EH (cell line): Measurements from ENCODE around the gene ASPG.

ENCODE experiments used
- DNase-seq: peaks from one replicate; pipeline ENCODE4 v3.0.0-alpha.2; 2015; ENCODE audit warnings: low read depth

The ASPG gene

DNA sequence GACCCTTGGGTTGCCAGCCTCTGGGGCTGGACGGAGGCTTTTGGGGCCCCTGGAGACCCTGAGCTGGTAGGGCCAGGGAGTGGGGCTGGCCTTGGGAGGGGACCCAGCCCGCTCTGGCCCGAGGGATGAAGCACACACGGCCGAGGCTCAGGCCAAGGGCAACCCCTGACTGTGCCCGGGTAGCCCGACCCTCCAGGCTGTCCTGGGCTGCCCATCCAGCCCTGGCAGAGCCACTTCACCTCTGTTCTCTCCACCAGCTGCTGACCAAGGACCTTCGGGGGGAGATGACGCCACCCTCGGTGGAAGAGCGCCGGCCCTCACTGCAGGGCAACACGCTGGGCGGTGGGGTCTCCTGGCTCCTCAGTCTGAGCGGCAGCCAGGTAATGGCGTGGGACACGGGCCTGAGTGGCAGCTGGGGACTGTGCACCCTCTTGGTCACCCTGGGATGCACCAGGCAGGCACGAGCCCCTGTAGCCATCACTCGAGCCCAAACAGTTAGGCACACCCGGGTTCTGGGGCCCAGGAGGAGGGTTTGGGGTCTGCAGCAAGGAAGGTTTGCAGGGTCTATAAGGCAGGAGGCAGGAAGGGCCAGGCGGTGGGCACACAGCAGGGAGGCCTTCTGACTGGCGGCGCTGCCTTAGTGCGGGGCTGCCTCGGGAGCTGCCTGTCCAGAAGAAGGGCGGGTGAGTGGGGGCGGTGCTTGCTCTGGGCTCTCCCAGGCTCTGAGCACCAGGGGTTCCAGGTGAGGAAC is 19.7 kb downstream of the ASPG start:
- DNase-seq: no peak

DNA sequence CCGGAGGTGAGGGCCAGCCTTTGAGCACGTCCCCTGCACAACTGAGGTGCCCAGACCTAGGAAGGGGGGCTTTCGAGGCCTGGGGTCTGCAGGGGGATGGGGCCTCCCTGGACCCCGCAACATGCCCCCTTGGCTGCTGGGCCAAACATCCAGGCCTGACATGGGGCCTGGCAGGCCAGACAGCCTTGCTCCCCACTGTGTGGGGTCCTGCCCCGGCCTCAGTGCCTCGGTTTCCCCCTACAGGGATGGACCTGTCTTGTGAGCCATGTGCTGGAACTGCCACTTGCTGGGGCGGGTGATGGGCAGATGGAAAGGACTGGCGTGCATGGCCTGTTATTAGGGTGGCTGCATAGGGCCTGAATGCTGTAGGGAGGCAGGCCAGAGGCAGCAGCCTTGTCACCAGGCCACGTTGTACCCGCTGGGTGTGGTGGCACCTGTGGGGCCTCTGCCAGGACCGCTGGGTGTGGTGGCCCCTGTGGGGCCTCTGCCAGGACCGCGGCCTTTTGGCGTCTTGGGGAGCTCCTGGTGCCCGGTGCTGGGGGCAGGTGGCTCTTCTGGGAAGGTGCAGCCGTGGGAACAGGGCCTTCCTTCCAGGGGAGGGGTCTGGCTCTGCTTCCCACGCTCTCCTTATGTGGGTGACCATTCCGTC is 20.4 kb downstream of the ASPG start:
- no peak for DNase-seq

DNA sequence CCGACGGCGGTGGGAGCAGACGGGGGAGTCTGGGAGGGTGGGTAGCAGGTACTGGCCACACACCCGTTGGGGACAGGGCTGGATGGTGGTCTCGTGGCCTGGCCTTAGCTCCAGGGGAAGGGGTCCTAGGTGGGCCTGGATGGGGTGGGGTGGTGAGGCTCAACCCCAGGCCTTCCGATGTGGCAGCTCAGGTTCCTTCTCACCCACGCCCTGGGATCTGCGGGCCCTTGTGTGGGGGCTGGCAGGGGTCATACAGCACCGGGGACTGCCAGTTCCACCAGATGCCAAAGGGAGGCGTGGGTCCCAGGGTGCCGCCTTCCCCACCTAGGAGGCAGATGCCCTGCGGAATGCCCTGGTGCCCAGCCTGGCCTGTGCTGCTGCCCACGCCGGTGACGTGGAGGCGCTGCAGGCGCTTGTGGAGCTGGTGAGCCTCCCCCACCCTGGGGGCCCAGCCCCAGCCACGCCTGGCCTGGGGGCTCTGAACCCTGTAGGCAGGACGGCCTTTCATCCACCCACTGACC is 21.0 kb downstream of the ASPG start:
- DNase-seq: no peak

DNA sequence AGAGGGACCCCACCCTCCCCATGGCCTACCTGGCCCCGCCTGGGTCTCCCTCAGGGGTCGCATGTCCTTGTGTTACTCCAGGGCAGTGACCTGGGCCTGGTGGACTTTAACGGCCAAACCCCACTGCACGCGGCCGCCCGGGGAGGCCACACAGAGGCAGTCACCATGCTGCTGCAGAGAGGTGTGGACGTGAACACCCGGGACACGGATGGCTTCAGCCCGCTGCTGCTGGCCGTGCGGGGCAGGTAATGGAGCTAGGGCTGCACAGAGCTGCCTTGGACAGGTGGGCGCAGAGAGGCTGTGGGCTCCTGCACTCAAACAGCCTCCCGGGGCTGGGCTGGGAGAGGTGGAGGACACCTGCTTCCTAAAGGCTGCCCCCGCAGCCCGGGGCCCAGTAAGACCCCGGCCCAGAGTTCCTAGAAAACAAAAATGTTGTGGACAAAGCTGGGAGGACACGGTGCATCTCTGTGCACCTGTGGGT is 21.6 kb downstream of the ASPG start:
- no peak for DNase-seq

DNA sequence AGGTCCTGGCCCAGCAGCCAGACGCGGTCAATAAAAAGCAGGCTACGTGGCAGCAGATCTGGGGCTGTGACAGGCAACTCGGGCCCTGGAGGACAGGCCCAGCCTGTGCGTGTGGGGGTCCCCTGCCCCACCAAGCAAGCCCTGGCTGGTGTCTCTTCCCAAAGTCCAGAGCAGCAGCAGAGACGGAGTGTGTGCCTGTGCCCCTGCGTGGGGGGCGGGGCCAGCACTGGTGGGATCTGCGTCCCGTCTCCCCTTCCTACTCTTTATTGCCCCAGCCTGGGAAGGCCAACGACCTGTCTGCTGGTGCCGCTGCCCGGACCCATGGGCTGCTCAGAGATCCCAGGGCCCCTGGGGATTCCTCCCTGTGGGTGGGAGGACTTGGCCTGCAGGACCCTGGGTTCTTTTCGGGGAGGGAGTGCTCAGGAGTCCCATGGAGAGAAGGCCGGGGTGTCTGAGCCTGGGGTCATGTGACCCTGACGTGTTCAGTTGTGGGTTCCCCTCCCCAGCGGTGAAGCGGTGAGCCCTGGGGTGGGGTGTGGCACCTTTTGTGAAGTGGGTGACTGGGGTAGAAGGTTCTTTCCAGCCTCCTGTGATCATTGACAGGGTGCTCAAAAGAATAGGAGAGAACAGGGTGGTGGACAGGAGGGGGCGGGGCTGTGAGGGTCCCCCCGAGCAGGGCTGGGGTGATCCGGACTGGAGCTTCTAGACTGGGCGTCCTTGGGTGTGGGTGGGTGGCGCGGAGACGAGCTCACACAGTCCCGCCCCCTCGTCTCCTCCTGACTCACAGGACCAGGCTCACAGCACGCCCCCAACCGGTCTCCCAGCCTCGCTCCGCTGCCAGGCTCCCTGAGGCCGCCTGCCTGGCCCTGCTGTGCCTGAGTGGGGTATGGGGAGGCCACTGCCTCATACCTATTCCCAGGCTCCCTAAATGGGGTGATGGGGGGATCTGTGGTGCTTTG is 22.4 kb downstream of the ASPG start:
- no peak for DNase-seq

DNA sequence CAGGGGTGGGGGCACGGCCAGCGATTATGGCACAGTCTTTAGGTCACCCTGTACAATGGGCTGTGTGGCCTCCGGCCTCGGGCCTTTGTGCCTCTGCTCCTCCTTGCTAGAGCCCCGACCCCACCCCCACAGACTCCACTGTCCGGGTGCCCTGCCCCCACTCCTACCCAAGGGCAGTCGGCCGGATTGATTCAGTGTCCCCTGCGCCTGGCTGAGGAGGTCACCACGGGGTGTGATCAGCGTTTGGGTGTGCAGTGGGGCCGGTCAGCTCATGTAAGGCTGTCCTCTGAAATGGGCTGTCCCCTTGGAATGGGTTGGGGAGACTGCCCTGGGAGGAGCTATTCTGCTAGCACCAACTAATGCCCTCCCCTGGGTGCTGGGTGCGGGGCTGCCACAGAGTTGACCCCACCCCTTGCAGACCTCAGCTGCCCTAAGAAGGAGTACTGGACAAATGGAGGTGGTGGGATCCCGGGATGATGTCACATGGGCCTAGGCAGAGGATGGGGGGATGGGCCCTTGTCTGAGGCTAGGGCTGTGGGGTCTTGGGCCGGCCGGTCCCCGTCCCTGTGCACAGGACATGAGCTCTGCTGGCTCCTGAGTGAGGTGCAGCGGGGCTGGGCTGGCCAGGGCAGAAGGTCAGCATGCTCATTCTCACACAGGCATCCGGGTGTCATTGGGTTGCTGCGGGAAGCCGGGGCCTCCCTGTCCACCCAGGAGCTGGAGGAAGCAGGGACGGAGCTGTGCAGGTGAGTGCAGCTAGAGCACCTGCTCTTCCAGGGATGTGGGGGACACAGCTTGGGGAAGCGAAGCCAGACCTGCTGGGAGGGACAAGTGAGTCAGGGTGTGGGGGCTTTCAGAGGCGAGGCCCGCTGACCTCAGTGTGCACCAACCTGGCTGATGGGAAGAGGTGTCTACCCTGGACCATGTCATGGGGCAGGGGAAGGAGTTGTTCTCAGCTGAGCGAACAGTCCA is 23.4 kb downstream of the ASPG start:
- DNase-seq: no peak

DNA sequence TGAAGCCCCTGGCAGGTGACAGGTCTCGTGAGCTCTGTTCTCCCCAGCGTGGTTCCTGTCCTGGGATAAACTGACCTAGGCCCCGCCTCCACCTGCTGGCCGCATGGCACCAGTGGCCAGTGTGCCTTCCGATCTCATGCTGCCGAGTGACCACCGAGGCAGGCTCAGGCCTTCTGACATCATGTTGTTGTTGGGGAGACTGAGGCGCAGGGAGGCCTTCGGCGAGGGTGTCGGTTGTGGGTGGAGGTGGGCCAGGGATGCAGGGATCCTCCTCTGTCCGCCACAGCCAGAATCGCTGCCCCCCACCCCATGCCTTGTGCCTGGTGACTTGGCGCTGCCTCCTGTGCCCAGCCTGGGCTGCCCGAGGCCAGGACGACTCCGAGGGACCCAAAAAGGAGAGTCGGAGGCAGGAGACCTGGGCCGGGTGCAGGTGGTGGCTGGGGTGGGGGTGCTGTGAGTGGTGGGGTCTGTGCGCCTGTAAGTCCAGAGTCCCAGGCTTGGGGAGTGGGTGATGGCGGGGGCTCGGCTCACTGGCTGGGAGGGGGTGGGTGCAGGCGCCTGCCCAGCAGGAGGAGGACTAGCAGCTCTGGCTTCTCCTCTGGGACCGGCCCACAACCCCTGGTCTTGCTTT is 24.3 kb downstream of the ASPG start:
- DNase-seq: no peak

DNA sequence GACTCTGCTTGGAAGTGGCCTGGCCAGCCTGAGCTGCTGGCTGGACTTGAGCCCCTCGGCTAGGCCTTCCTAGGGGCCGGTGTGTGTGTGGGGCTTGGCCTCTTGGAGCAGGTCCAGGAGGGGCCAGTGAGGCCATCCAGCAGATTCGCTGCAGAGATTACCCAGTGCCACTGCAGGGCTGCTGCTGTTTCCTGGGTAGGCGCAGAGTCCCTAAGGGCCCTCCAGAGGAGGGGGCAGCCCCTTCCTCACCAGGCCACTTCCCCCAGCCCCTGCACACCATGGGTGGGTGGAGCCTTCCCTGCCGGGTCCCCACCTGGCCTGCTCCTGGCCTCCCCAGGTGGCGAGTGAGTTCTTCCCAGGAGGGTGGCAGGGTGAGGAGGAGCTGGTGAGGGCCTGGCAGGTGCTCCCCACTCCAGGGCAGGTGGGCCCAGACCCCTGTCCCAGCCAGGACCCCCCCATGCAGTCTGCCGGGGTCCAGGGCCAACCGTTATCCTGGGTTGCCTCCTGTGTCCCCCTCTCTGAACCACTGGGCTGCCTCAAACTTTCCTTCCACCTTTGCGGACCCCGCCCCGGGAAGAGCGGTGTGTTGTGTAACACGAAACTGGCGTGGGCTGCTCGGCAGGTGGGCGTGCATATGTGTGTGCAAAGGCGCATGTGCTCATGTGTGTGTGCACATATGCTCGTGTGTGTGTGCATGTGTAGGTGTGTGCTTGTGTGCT is 25.1 kb downstream of the ASPG start:
- DNase-seq: no peak

DNA sequence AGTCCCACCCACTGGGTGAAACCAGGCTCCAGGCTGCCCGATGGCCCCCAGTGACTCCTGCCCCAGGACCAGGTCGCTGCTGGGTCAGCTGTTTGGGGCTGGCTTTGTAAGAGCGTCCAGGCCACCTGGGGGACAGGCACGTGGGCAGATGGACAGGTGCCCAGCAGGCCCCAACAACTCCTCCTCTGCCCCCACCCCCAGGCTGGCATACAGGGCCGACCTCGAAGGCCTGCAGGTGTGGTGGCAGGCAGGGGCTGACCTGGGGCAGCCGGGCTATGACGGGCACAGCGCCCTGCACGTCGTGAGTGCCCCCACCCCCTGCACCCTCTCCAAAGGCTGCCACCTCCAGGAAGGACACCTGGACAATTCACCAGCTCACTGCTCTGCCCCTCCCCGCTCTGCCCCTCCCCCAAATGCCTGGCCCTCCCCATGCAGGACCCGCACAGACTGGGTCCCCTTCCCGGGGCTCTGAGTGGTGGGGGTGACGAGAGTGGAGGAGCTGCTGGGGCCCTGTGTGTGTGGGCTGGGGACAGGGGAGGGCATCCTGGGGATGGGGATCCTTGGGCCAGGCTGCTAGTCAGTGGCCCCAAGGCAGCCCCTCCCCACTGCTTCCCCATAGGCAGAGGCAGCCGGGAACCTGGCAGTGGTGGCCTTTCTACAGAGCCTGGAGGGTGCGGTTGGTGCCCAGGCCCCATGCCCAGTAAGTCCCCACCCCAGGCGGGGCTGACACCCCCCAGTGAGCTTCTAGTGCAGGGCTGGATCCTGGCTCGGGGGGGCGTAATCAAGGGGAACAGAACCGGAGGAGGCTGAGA is 26.0 kb downstream of the ASPG start:
- no peak for DNase-seq

DNA sequence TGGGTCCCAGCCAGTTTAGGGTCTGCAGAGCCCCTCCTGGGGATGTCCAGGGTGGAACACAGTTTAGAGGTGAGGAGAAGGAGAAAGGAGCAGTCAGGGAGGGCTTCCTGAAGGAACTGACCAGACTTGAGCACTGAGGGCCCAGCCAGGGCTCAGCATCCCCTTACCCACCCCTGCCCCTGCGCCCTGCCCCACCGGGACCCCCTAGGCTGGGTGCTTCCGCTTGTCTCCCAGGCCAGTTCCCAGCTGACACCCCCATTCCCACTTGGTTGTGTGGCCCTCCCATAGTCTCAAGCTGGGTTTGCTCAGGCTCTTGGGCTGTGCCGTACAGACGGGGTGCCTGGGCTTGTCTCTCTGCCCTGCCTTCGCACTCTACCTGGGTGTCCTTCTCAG is 26.6 kb downstream of the ASPG start:
- DNase-seq: no peak

DNA sequence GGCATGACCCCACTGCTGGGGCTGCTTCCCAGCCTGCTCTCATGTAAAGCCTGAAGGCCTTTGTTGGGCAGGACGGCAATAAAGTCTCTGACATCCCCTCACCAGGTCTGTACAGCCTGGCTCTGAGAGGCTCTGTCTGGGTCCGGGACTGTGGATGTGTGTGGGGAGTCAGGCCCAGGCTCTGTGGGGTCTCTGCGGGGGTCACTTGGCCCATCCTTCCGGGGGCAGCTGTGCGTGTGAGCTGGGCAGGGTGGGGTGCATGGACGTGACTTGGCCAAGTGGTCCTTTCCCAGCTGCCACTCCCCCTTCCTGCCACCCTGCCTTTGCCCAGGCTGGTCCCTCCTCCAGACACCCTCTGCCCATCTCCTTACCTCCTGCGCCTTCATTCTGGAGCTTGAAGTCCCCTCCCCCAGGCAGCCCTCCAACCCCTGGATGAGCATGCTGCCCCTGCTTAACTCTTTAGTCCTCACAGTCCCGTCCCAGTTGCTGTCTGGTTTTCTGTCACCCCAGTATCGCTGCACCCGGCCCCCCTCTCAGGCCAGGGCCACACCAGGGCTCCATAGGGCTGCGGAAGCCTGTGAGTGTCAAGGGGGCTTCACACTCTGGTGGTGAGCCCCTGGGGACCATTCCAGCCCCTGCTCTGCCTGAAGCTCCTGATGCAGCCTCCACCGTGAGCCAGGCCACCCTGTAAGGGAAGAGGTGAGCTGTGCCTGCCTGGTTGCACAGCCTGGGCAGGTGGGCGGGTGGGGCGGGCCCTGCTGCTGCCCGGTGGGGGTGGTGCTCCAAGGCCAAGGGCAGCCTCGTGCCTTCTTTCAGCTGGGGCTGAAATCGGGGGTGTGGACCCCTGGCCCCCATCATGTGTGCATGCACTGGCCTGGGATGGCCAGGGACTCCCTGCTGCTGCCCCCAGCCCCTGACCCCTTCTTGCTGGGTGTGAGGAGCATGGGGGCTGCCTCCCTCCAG is 27.4 kb downstream of the ASPG start:
- DNase-seq: no peak

DNA sequence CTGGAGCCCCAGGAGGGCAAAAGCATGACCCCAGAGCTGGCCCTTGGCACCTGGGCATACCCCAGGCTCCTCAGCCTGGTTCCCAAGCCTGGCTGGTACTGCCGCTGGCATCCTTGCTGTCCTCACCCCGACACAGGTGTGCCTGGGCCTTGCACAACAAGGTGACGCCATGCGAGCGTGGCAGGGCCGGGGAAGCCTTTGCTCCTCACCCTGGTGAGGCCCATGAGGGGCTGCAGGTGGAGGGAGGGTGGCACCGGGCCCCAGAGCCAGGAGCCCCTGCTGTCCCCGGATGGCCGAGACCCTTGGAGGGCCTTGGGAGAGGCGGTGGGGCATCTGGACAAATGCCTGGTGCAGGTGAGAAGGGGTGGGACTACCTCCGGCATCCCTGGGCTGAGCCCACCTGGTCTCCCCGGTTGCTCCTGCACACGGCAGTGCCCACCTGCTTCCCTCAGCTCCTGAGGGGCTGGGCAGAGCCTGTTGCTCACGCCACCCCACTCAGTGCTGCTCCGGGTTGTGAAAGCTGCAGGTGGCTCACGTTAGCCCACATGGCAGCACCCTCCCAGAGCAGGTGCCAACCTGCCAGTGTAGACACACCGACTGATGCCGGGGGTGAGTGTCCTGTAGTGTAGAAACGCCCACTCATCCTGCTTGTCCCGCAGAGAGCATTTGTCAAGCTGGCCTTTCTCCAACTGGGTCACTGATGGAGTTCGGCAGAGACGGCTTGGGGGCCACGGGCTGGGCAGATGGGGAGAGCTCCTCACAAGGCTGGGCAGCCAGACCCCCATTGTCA is 28.3 kb downstream of the ASPG start:
- DNase-seq: no peak

DNA sequence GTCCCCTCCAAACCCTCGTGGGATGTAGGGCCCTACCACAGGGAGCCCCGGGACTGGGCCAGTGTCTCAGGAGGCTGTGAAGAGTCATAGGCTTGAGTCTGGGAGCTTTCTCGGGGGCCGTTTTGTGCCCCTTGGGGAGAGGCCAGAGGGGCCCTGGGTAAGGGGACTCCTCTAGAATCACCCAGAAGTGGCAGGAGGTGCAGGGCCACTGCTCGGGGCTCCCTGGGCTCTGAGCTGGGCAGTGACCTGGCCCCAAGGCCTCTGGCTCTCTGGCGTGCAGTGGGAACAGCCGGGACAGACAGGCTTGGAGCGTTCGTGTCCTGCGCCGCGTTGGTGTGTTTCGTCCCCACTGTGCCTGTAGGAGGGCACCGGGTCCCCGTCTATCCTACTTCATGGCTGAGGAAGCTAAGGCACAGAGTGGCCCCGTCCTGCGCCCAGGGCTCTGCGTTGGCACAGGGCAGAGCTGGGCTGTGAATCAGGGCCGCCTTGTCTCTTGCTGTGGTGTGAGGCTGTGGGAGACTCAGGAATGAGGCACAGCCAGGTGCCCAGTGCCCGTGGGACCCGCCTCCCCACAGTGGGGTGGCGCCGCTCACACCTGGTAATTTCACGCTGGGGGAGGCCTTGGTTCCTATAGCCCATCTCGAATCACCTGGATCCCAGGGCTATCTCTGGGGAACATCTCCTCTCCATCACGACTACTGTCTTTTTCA is 29.1 kb downstream of the ASPG start:
- DNase-seq: no peak

DNA sequence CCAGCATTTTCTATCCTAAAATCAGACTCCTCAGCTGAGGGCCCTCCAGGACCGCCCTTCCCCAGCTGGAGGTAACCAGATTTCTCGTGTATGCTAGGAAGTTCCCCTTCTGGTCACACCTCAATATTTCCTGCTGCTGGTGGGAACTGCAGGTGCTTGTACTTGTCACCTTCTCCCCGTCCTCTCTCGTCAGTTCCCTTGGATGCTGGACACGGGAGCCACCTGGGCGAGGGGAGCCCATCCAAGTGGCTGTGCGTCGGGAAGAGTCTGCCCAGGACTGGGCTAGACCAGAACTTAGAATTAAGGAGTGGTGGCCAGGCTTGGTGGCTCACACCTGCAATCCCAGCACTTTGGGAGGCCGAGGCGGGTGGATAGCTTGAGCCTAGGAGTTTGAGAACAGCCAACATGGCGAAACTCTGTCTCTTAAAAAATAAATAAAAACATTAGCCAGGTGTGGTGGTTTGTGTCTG is 29.7 kb downstream of the ASPG start:
- DNase-seq: no peak

DNA sequence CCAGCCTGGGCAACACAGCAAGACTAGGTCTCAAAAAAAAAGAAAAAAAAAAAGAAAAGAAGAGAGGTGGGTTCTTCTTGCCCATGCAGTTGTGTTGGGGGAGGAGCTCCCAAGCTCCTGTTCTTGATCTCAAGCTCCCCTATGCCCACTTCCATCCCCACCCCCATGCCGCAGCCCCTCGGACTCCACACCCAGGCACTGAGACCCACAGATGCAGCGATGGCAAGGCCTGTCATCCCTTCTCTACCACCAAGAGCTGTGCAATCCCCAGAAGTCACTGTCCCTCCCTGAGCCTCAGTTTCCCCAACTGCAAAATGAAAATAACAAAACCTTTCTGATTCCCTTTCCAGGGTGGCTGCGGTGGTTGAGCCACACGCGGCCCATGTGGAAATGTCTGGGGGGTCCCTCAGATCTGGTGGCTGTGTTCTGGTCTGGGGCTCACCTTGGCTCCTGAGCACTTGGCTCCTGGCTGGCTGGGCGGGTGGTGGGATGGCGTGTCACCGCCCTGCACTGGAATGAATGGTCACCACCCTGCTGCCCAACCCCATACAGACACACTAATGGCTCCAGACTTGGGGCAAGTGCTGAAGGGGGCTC is 30.3 kb downstream of the ASPG start:
- no peak for DNase-seq

DNA sequence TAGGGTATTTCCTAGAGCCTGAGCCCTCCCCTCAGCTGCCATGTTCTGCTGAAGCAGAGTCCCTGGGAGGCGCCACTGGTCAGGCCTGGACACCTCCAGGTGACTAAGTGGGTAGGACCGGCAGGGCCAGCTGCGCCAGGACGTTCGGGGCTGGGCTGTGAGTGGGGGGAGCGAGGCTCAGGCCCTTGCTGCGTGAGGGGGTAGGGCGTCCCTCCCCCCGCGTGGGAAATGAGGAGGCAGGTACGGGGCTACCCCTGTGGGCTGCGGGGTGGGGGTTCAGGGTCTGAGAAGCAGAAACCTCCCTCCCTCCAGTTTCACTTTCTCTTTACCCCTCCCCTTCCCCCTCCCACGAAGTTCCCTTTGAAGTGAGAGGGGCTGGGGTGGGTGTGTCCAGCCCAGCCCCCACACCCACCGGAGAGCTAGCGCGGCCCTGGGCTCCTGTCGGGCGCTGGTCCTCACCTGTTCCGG is 30.8 kb downstream of the ASPG start:
- no peak for DNase-seq
